ENCODE results near the gene PGS1.

Gene PGS1

DNA sequence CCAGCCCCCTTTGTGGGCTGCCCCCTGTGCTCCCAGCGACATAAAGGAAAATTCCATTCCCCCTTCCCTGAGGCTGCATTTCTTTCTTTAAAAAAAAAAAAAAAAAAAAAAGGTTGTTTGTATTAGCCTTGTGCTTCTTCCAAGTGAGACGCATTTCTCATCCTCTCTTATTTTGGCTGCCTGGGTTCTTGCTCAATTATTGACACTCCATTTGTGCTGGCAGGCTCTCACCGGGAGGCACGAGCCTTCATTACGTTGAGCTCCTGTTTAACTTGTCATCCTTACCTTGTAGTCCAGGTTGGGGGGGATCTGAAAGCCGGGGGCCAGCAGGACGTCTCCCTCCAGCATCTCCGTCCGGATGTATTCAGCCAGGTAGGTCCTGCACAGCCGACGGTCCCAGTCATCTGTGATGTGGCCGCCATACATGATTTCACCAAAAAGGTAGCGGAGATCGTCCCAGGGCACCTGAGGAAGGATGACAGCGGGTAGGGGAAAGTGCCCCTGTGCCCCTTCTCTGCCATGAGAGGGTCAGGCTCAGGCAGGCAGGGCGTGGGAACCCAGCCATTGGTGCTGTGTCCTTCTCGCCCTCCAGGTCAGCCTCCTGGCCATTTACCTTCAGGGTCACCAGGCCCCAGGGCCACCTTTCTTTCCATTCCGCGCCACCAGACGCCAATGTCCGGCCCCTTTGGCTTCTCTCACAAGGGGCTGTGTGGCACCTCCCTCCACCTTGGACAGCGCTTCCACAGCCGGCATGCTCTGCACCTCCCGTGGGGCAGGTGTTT lies 50.6 kb downstream of the PGS1 start:
- DNase-seq = no peak

DNA sequence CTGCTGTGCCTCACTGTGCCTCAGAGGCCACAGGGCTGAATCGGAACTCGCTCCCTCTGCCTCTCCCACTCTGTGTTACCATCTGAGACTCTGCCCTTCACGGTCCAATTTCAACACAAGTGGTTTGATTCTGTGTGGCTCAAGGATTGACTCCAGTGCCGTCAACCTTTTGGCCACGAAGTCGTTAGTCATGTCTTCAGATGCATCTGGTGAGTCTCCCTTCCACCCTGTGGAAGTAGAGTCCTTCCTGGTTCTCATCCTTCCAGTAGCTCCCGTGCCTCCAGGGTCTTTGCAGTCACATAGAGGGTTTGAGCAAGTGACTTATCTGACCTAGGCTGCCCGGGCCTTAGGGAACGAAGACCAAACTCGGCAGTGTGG lies 51.2 kb downstream of the PGS1 start:
- DNase-seq = no peak

DNA sequence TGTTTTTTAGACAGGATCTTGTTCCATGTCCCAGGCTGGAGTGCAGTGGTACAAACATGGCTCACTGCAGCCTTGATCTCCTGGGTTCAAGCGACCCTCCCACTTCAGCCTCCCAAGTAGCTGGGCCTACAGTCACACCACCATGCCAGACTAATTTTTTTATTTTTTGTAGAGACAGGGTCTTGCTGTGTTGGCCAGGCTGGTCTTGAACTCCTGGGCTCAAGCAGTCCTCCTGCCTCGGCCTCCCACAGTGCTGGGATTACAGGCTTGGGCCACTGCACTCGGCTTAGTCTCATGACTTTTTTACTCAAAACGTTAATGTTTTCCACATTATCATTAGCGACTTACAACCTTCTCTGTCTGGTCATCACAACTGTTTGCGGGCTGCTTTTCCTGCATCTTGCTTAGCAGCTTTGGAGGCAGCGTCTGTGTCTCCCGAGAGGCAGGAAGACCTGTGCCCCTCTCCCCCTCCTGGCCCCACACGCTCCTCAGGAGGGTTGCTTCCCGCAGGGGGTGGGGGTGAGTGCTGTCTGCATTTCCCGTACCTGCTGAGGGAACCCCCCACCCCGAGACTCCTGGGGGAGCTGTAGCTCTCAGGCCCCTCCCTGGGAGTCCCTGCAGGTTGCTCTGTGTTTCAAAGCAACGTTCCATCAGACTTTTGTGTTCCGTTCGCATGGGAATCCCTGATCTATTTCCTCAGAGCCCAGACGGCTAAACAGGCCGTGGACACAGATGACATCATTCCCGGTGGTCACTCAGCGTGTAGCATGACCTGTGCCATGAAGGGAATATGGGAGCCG lies 52.6 kb downstream of the PGS1 start:
- DNase-seq = no peak

GRCh38 chr17:78431692-78431958 lies 53.2 kb downstream of the PGS1 start:
- DNase-seq = no peak

- DNase-seq = no peak
These were observed 54.0 kb downstream of the PGS1 start for GRCh38 chr17:78432226-78433012.

- DNase-seq = no peak
These were observed 54.7 kb downstream of the PGS1 start for GRCh38 chr17:78433013-78433727.

DNA sequence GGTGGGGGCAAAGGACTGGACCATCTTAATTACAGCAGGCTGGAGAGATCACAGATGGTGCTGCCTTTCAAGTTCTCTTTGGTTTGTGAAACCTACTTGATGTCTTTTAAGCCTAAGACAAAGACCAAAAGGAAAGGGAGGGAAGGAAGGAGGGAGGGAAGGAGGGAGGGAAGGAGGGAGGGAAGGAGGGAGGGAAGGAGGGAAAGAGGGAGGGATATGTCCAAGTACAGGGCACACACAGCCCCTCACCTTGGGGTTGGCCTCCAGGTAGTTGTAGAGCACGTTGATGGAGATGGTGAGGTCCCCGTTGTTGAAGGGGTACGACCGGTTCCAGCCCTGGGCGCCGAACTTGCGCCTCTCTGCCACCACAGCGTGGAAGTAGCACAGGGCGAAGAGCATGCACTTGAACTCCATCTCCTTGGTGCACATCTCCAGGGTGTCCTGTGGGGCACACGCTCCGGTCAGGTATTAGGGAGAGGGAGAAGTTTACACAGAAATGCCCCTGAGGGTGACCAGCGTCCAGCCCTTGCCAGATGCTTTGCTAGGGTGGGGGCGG lies 55.4 kb downstream of the PGS1 start:
- DNase-seq = no peak

DNA sequence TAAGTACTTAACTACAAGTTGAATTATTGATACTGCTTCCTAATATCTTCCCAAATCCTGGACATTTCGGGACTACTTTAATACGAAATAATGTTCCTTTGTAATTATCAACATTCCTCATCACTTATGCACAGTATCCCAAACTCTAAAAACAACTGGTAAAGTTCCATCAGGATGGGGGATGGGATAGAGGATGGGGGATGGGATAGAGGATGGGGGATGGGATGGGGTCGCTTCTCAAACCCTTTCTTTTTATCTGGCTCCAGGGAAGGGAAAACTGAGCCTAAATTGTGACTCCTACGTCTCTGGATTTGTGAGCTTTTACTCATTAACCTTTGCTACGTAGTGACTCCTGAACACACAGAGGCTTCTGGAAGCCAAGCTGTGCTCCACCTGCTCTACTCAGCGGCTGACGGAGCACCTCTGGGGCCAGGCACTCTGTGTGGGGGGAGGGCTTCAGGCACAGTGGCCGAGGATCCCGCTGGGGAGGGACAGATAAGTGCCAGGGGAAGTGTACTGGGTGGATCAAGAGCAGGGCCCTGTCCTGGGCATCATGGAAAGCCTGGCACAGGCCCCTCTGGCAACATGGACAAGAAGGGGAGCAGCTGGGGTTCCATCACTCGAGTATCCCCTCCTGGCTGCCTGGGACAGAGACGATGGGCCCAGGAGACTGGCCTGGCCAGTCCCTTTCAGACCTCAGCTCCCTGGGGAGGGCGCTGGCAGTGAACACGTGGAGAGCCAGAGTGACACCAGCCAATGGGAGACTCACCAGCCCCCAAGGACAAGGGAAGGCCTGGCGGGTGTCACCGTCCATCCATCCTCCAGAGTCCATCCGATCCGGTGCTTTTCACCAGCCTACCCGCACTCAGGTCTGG lies 56.2 kb downstream of the PGS1 start:
- no peak for DNase-seq

DNA sequence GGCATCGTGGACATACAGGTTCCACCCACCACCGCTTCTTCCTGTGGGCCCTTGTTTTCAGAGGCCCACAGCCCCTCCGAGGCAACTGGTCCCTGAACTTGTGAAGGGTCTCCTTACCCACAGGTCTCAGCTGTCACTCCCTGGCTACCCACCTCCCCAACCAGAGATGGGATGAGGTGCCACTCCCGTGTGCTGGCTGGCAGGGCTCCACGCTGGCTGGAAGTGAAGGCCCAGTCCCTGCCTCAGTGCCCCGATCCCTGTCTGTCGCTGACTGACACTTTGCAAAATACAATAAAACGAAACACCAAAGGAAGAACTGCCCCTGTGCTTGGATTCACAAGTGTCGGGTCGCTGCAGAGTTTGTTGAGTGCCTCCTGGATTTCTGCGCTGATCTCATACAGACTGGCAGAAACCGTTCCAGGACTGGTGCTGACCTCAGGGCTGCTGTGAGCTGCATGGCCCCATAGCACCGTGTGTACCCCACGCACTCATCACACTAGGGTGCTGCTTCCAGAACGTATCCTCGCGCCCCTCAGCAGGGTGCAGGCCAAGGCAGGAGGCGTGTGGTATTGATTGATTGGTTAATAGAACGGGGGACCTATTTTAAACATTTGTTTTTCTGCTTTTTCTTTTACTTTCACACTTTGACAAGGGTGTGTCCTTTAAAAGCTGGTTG lies 57.0 kb downstream of the PGS1 start:
- DNase-seq = no peak

GRCh38 chr17:78437508-78438169 lies 59.2 kb downstream of the PGS1 start:
- no peak for DNase-seq

GRCh38 chr17:78438271-78438691 lies 59.8 kb downstream of the PGS1 start:
- DNase-seq = no peak

DNA sequence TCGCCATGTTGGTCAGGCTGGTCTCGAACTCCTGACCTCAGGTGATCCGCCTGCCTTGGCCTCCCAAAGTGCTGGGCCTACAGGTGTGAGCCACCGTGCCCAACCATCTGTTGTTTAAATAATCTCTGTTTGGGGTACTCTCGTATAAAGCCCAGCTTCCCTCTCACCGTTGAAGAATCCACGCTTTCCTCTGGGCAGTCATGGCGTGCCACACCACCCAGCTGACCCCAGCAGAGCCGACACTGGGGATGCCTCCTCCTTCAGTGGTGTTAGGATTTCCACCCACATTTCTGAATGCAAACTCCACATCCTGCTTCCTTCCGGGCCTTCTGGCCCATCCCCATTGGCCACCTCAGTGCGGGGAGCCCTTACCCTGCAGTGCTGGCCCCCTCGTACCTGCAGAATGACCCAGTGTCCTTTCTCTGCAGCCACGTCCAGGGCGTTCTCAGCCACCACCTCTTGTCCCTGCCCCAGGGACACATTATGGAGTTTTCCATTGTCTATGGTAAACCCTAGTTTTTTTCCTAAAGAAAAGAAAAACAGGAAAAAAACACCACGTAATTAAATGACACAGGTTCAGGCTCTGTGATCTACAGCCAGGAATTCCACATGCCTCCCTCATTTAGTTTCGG lies 60.4 kb downstream of the PGS1 start:
- DNase-seq = no peak

DNA sequence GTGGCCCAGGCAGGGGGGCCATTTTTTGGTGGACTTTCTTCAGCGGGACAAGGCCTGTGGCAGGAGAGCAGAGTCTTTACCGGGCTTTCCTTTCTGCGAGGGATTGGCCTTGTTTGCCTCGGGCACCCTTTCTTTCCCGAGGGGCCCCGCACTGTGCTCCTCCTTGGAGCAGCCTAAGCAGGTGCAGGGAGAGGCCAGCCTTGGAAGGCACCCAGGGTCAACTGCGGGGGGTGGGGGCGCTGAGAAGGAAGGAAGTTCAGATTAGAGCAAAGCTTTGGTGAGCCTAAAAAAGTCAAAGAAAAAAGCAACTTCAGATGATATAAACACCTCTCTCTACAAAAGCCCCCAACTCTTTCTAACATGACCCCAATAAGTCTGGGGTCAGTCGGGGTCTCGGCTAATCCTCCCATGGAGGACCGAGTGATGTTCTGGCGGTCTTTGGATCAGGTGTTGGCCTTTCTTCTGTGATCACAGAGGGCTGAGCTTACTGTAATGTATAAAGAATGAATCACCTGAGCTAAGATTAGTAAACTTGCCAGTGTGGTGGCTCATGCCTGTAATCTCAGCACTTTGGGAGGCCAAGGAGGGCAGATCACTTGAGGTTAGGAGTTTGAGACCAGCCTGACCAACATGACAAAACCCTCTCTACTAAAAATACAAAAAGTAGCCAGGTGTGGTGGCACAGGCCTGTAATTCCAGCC lies 63.0 kb downstream of the PGS1 start:
- DNase-seq = no peak

- peak; percentile 7 for DNase-seq
These were observed 64.3 kb downstream of the PGS1 start for GRCh38 chr17:78442648-78443218.

GRCh38 chr17:78444392-78444791 lies 65.9 kb downstream of the PGS1 start:
- DNase-seq = no peak

- DNase-seq = no peak
These were observed 68.4 kb downstream of the PGS1 start for GRCh38 chr17:78446833-78447232.

DNA sequence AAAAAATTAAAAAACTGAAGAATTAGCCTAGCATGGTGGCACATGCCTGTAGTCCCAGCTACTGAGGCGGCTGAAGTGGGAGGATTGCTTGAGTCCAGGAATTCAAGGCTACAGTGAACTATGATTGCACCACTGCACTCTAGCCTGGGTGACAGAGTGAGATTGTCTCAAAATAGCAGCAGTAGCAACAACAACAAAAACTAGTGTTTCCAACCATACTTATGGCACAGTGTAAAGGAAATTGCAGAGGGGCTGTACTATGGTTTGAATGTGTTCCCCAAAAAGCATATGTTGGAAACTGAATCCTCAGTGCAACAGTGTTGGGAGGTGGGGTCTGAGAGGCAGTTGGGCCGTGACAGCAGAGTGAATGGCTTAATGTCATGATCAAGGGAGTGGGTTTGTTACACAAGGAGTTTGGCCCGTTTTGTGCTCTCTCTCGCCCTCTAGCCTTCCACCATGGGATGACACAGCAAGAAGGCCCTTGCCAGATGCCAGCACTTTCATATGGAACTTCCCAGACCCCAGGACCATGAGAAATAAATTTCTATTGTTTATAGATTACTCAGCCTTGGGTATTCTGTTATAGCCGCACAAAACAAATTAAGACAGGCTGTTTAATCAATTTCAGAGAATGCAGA lies 70.0 kb downstream of the PGS1 start:
- DNase-seq = no peak

DNA sequence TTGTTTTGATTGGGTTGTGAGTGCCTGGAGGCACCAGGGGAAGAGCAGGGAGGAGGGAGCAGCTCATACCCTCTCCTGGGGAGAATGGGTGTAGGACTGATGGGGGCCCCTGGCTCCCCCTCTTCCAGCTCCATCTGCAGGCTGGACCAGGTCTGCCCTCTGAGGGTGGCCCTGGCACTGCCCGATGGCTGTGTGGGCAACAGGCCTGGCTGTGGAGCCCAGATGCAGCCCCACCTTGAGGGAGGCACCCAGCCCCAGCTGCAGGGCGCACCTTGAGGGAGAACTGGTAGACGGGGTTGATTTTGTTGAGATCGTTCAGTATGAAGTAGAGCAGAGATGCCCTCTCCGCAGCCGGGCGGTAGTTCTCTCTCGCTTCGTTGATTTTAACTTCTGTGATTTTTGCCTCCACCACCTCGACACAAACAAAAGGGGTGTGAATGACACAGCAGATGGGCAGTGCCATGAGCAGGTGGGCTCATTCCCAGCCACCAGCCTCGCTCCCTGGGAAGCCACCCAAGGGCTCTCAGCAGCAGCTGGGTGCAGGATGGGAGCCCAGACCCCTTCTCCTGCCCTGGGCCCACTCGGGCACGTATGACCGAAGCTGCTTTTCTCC lies 71.6 kb downstream of the PGS1 start:
- DNase-seq = no peak
